Measurements from ENCODE around the gene GPRASP3.
"Not testable (repeated sequence)": the region's sequence is repeated elsewhere in the genome, so short reads cannot be mapped to it uniquely, and the experiment has no call there.

Gene GPRASP3

GRCh38 chrX:102712216-102712966, 8.2 kb upstream of the GPRASP3 start, which contains the start of gene GPRASP2:
Gene GPRASP2 (plus strand): TSS chrX:102712448. CDS start chrX:102714870, 2,422 bp downstream.
- no peaks in the 10 kb centered on the region for H3K36me3 ChIP-seq (ENCODE audit: control insufficient read depth, insufficient read depth, low read length)
- H3K27me3 ChIP-seq (ENCODE audit: control insufficient read depth, insufficient read depth, low read length, poor library complexity, severe bottlenecking), result no peaks in the 10 kb centered on the region
- 1% methylated on average over 68 of the region's 68 CpGs for WGBS, 2 experiments
- no peaks in the 10 kb centered on the region for H3K4me1 ChIP-seq (ENCODE audit: control insufficient read depth, insufficient read depth, low read length)
- no peaks in the 10 kb centered on the region for H3K9me3 ChIP-seq (ENCODE audit: control insufficient read depth, low read length)
- peak within 1 kb of the TSS; percentile 60 for H3K4me3 ChIP-seq (ENCODE audit: insufficient read depth, low read depth, low read length)
- H3K27ac ChIP-seq (ENCODE audit: insufficient read depth, low read depth, low read length, poor library complexity, severe bottlenecking), result no peak within 1 kb of the TSS

GRCh38 chrX:102712981-102713625, 7.4 kb upstream of the GPRASP3 start:
- 2 to 3% methylated on average over 18 to 19 of the region's 23 CpGs for WGBS, 2 experiments
- H3K4me3 ChIP-seq (ENCODE audit: insufficient read depth, low read depth, low read length), result peak overlapping the region; percentile 60
- no peaks in the 10 kb centered on the region for H3K4me1 ChIP-seq (ENCODE audit: control insufficient read depth, insufficient read depth, low read length)
- no peaks in the 10 kb centered on the region for H3K36me3 ChIP-seq (ENCODE audit: control insufficient read depth, insufficient read depth, low read length)
- no peaks in the 10 kb centered on the region for H3K27me3 ChIP-seq (ENCODE audit: control insufficient read depth, insufficient read depth, low read length, poor library complexity, severe bottlenecking)
- H3K27ac ChIP-seq (ENCODE audit: insufficient read depth, low read depth, low read length, poor library complexity, severe bottlenecking), result no peak overlapping the region
- H3K9me3 ChIP-seq (ENCODE audit: control insufficient read depth, low read length), result no peaks in the 10 kb centered on the region

GRCh38 chrX:102714994-102715393, 5.5 kb upstream of the GPRASP3 start:
- Histone ChIP-seq H3K4me3 (ENCODE audit: insufficient read depth, low read depth, low read length) (no peak overlapping the region), H3K27me3 (ENCODE audit: control insufficient read depth, insufficient read depth, low read length, poor library complexity, severe bottlenecking) (no peaks in the 10 kb centered on the region), H3K27ac (ENCODE audit: insufficient read depth, low read depth, low read length, poor library complexity, severe bottlenecking) (no peak overlapping the region), H3K36me3 (ENCODE audit: control insufficient read depth, insufficient read depth, low read length) (no peaks in the 10 kb centered on the region), H3K4me1 (ENCODE audit: control insufficient read depth, insufficient read depth, low read length) (no peaks in the 10 kb centered on the region), H3K9me3 (ENCODE audit: control insufficient read depth, low read length) (no peaks in the 10 kb centered on the region)
- WGBS, 2 experiments, result 92 to 93% methylated on average over 6 of the region's 6 CpGs

GRCh38 chrX:102715967-102716366, 4.6 kb upstream of the GPRASP3 start:
- Histone ChIP-seq H3K4me1 (ENCODE audit: control insufficient read depth, insufficient read depth, low read length) (no peaks in the 10 kb centered on the region), H3K27me3 (ENCODE audit: control insufficient read depth, insufficient read depth, low read length, poor library complexity, severe bottlenecking) (no peaks in the 10 kb centered on the region), H3K27ac (ENCODE audit: insufficient read depth, low read depth, low read length, poor library complexity, severe bottlenecking) (no peak overlapping the region), H3K36me3 (ENCODE audit: control insufficient read depth, insufficient read depth, low read length) (no peaks in the 10 kb centered on the region), H3K9me3 (ENCODE audit: control insufficient read depth, low read length) (no peaks in the 10 kb centered on the region), H3K4me3 (ENCODE audit: insufficient read depth, low read depth, low read length) (no peak overlapping the region)
- WGBS, 2 experiments, result 93 to 97% methylated on average over 5 of the region's 5 CpGs

GRCh38 chrX:102721169-102721506, 595 bp downstream of the GPRASP3 start:
- not testable (repeated sequence) for H3K4me3 ChIP-seq (ENCODE audit: insufficient read depth, low read depth, low read length); H3K4me1 ChIP-seq (ENCODE audit: control insufficient read depth, insufficient read depth, low read length); H3K36me3 ChIP-seq (ENCODE audit: control insufficient read depth, insufficient read depth, low read length); H3K9me3 ChIP-seq (ENCODE audit: control insufficient read depth, low read length); H3K27ac ChIP-seq (ENCODE audit: insufficient read depth, low read depth, low read length, poor library complexity, severe bottlenecking); H3K27me3 ChIP-seq (ENCODE audit: control insufficient read depth, insufficient read depth, low read length, poor library complexity, severe bottlenecking)
- WGBS, 2 experiments, result 87 to 90% methylated on average over 3 to 6 of the region's 7 CpGs

- Histone ChIP-seq H3K27me3 (ENCODE audit: control insufficient read depth, insufficient read depth, low read length, poor library complexity, severe bottlenecking) (no peaks in the 10 kb centered on the region), H3K9me3 (ENCODE audit: control insufficient read depth, low read length) (no peaks in the 10 kb centered on the region), H3K36me3 (ENCODE audit: control insufficient read depth, insufficient read depth, low read length) (no peaks in the 10 kb centered on the region), H3K4me3 (ENCODE audit: insufficient read depth, low read depth, low read length) (no peak overlapping the region), H3K4me1 (ENCODE audit: control insufficient read depth, insufficient read depth, low read length) (no peaks in the 10 kb centered on the region), H3K27ac (ENCODE audit: insufficient read depth, low read depth, low read length, poor library complexity, severe bottlenecking) (no peak overlapping the region)
- WGBS, 2 experiments, result 71 to 94% methylated on average over 1 of the region's 1 CpG
Measured at GRCh38 chrX:102723456-102723855, 2.9 kb downstream of the GPRASP3 start.

- WGBS, 2 experiments, result 86 to 95% methylated on average over 1 of the region's 1 CpG
- no peak overlapping the region for H3K27ac ChIP-seq (ENCODE audit: insufficient read depth, low read depth, low read length, poor library complexity, severe bottlenecking)
Measured at GRCh38 chrX:102727761-102728160, 7.2 kb downstream of the GPRASP3 start.

GRCh38 chrX:102728646-102729045, 8.1 kb downstream of the GPRASP3 start:
- H3K27me3 ChIP-seq (ENCODE audit: control insufficient read depth, insufficient read depth, low read length, poor library complexity, severe bottlenecking), result no peaks in the 10 kb centered on the region
- no peaks in the 10 kb centered on the region for H3K9me3 ChIP-seq (ENCODE audit: control insufficient read depth, low read length)
- no peaks in the 10 kb centered on the region for H3K4me1 ChIP-seq (ENCODE audit: control insufficient read depth, insufficient read depth, low read length)
- no peak overlapping the region for H3K27ac ChIP-seq (ENCODE audit: insufficient read depth, low read depth, low read length, poor library complexity, severe bottlenecking)
- H3K4me3 ChIP-seq (ENCODE audit: insufficient read depth, low read depth, low read length), result no peak overlapping the region
- H3K36me3 ChIP-seq (ENCODE audit: control insufficient read depth, insufficient read depth, low read length), result no peaks in the 10 kb centered on the region
- 80% methylated on average over 1 of the region's 1 CpG; no CpG with 5 or more reads in 1 of the 2 experiments for WGBS, 2 experiments

More at GRCh38 chrX:102727761-102728160, 7.2 kb downstream of the GPRASP3 start:
- no peak overlapping the region for H3K4me3 ChIP-seq (ENCODE audit: insufficient read depth, low read depth, low read length)
- no peaks in the 10 kb centered on the region for H3K27me3 ChIP-seq (ENCODE audit: control insufficient read depth, insufficient read depth, low read length, poor library complexity, severe bottlenecking)
- H3K36me3 ChIP-seq (ENCODE audit: control insufficient read depth, insufficient read depth, low read length), result no peaks in the 10 kb centered on the region
- H3K9me3 ChIP-seq (ENCODE audit: control insufficient read depth, low read length), result no peaks in the 10 kb centered on the region
- H3K4me1 ChIP-seq (ENCODE audit: control insufficient read depth, insufficient read depth, low read length), result no peaks in the 10 kb centered on the region

- Histone ChIP-seq H3K9me3 (ENCODE audit: control insufficient read depth, low read length) (no peaks in the 10 kb centered on the region), H3K27me3 (ENCODE audit: control insufficient read depth, insufficient read depth, low read length, poor library complexity, severe bottlenecking) (no peaks in the 10 kb centered on the region), H3K36me3 (ENCODE audit: control insufficient read depth, insufficient read depth, low read length) (no peaks in the 10 kb centered on the region), H3K4me1 (ENCODE audit: control insufficient read depth, insufficient read depth, low read length) (no peaks in the 10 kb centered on the region), H3K4me3 (ENCODE audit: insufficient read depth, low read depth, low read length) (no peak overlapping the region), H3K27ac (ENCODE audit: insufficient read depth, low read depth, low read length, poor library complexity, severe bottlenecking) (no peak overlapping the region)
- 74 to 81% methylated on average over 6 to 7 of the region's 7 CpGs for WGBS, 2 experiments
Measured at GRCh38 chrX:102739657-102740056, 19.1 kb downstream of the GPRASP3 start.

GRCh38 chrX:102744307-102744706, 23.8 kb downstream of the GPRASP3 start:
- H3K4me3 ChIP-seq (ENCODE audit: insufficient read depth, low read depth, low read length), result no peak overlapping the region
- no peaks in the 10 kb centered on the region for H3K4me1 ChIP-seq (ENCODE audit: control insufficient read depth, insufficient read depth, low read length)
- no peaks in the 10 kb centered on the region for H3K27me3 ChIP-seq (ENCODE audit: control insufficient read depth, insufficient read depth, low read length, poor library complexity, severe bottlenecking)
- no CpG with 5 or more reads among the region's 1 CpG for WGBS, 2 experiments
- no peak overlapping the region for H3K27ac ChIP-seq (ENCODE audit: insufficient read depth, low read depth, low read length, poor library complexity, severe bottlenecking)
- no peaks in the 10 kb centered on the region for H3K9me3 ChIP-seq (ENCODE audit: control insufficient read depth, low read length)
- no peaks in the 10 kb centered on the region for H3K36me3 ChIP-seq (ENCODE audit: control insufficient read depth, insufficient read depth, low read length)
